Right lobe of liver (tissue), 6 donors: Measurements from ENCODE around the gene LUZP1. TPM values are rescaled to one million over a fixed set of nuclear protein-coding genes. Genes with fewer than 3 reads are reported as not detected.

ENCODE experiments used
- ATAC-seq, 4 donors: fragments of 200-7000 bp; cut with Tn5 transposase; one replicate each; pipeline ENCODE4 v1.9.1; 2020; ENCODE audit warnings: mild to moderate bottlenecking in 4 of 4, moderate library complexity in 4 of 4
- DNase-seq, 3 donors: peaks; one replicate each; pipeline ENCODE4 v3.0.0-alpha.2; 2020
- H3K27ac ChIP-seq, 3 donors: fragments of 200-600 bp; one replicate each; pipeline ENCODE4 v1.8.0; 2022
- H3K27me3 ChIP-seq, 2 donors: fragments of 200-600 bp; one replicate each; pipeline ENCODE4 v1.8.0; 2022
- H3K36me3 ChIP-seq, 4 donors: fragments of 200-600 bp; sonication (generic) in 1 of 4; one replicate each; pipeline versions ENCODE4 v1.5.1 to v1.8.0; 2017 to 2022; ENCODE audit warnings: control low read depth in 1 of 4
- H3K4me1 ChIP-seq, 4 donors: fragments of 200-600 bp; sonication (generic) in 1 of 4; one replicate each; pipeline versions ENCODE4 v1.5.1 to v1.8.0; 2017 to 2022; ENCODE audit warnings: control low read depth in 1 of 4
- H3K4me3 ChIP-seq, 3 donors: fragments of 200-600 bp; one replicate each; pipeline ENCODE4 v1.8.0; 2022
- H3K9me3 ChIP-seq, 4 donors: fragments of 200-600 bp; sonication (generic) in 1 of 4; one replicate each; pipeline versions ENCODE4 v1.5.1 to v1.8.0; 2017 to 2022; ENCODE audit warnings: control low read depth in 1 of 4
- CTCF ChIP-seq, 4 donors: fragments of 200-600 bp in 3 of 4; fragments of 450-650 bp in 1 of 4; IDR thresholded peaks; one replicate each; pipeline versions ENCODE4 v1.5.1 to v1.8.0; 2016 to 2022; ENCODE audit warnings: antibody characterized with exemption in 4 of 4, mild to moderate bottlenecking in 2 of 4
- POLR2A ChIP-seq: fragments of 450-650 bp; IDR thresholded peaks from one replicate; pipeline ENCODE4 v1.6.1; 2017; ENCODE audit warnings: antibody characterized with exemption, mild to moderate bottlenecking
- WGBS: methylation state at CpG from one replicate; pipeline ENCODE4 v1.1.6; 2018; ENCODE audit warnings: low coverage, low lambda C conversion rate; ENCODE audit not compliant: insufficient coverage; ENCODE audit errors: missing lambda C conversion rate; 5-methylcytosine and 5-hydroxymethylcytosine counted together
- intact Hi-C, 2 donors: fragments of 100-400 bp; cut with DNase I; formaldehyde crosslinking; loops; one replicate each; pipeline versions ENCODE4 v1.11.2 to v1.14.1; 2022
- total RNA-seq, 6 experiments: library from RNA; depleted of rRNA in 2 of 6; stranded (reverse); fragments of >200 nt in 2 of 6; fragmentation: NEBNext Ultra II Directional in 3 of 6; extraction: Animal tissue kit (Norgen Biotek cat#: 25700) in 3 of 6; gene quantifications; one replicate each; pipeline versions ENCODE4 v1.1.0 to v1.2.4, GENCODE V29; 2016 to 2023
- donor health status: DM: no; HTN: yes; CAD: no.
- donor health status: DM: no; HTN: no; CAD: no.
- donor health status: DM: no; HTN: no; CAD: no.
- donor health status: DM: no; HTN: yes; CAD: no.
- donor health status: DM: no; HTN: yes; CAD: no.

The LUZP1 gene
- total RNA-seq, 6 experiments from 2014 or later: 4.1 to 8.0 (median 6.1) TPM

DNA sequence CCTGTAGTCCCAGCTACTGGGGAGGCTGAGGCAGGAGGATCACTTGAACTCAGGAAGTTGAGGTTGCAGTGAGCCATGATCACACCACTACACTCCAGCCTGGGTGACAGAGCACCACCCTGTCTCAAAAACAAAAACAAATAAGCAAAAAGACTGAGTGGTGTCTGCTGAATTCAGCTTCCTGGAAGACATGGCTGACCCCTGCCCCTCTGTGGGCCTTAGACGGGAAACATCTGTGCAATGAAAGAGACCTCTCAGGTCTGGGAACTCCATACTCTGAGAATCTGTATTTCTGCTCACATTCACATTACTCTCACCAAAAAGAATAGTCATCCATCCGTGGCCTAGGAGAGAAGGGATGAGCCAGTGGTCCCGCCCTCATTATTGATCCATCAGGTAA lies 46.6 kb upstream of the LUZP1 start:
- peaks cover 0 to 14% of the 10 kb centered on the region in 2 donors for H3K27me3 ChIP-seq
- peaks cover 0 to 9% (median 0%) of the 10 kb centered on the region in 4 donors for H3K4me1 ChIP-seq
- no peaks in the 10 kb centered on the region for H3K36me3 ChIP-seq
- 67% methylated on average over 2 of the region's 3 CpGs for WGBS
- ATAC-seq: no peak
- TF ChIP-seq CTCF (IDR thresholded peaks at IDR 0.05) (no peak), POLR2A (no peak)
- intact Hi-C loops: no loop called here
- H3K9me3 ChIP-seq: no peaks in the 10 kb centered on the region
- H3K27ac ChIP-seq: no peak overlapping the region
- no peak overlapping the region for H3K4me3 ChIP-seq
- no peak for DNase-seq

DNA sequence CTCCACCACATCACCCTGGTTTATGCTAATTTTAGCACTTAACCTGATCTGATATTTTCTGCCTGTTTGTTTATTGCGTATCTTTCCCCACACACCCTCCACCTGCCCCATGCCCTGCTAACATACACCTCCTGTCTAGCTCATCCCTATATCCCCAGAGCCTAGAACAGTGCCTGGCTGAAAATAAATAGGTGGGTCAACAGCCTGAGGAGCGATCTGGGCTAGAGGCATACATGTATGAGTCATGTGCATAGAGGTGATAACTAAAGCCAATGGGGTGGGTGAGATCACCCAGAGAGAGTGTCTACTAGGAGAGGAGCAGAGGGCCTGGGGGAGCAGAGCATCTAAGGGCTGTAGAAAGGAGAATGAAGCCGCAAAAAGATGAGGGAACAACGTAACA lies 46.0 kb upstream of the LUZP1 start:
- intact Hi-C loops: no loop called here
- no peaks in the 10 kb centered on the region for H3K36me3 ChIP-seq
- TF ChIP-seq CTCF (IDR thresholded peaks at IDR 0.05): no peak
- no peak for TF ChIP-seq POLR2A
- H3K27me3 ChIP-seq: peaks cover 0 to 14% of the 10 kb centered on the region in 2 donors
- peaks cover 0 to 9% (median 0%) of the 10 kb centered on the region in 4 donors for H3K4me1 ChIP-seq
- H3K4me3 ChIP-seq: no peak overlapping the region
- ATAC-seq: no peak
- DNase-seq: no peak
- no peaks in the 10 kb centered on the region for H3K9me3 ChIP-seq
- no peak overlapping the region for H3K27ac ChIP-seq
- 91% methylated on average over 4 of the region's 4 CpGs for WGBS

DNA sequence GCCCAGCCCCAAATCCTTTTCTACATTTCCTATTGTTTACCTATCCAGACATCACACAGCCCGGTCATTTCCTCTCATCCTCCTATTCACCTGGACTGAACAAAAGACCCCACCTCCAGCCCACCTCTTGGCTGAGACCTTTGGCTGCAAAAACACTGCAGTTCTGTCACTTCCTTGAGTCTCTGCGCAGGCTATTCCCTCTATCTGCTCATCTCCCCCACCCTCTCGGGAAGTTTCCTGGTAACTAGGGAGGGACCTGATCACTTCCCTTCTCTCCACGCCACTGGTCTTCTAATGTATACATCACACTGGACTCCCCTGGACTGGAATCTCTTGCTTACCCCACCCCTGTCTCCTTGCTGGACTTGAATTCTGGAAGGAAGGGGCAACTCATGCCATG lies 43.3 kb upstream of the LUZP1 start:
- DNase-seq (no peak), ATAC-seq (no peak)
- peaks cover 0 to 4% (median 0%) of the 10 kb centered on the region in 4 donors for H3K4me1 ChIP-seq
- no peak overlapping the region for H3K27ac ChIP-seq
- no peak for TF ChIP-seq POLR2A
- no peak for TF ChIP-seq CTCF (IDR thresholded peaks at IDR 0.05)
- intact Hi-C loops: no loop called here
- no peaks in the 10 kb centered on the region for H3K36me3 ChIP-seq
- H3K9me3 ChIP-seq: no peaks in the 10 kb centered on the region
- no peak overlapping the region for H3K4me3 ChIP-seq
- peaks cover 0 to 5% of the 10 kb centered on the region in 2 donors for H3K27me3 ChIP-seq
- 67% methylated on average over 4 of the region's 4 CpGs for WGBS

GRCh38 chr1:23210963-23211362 lies 42.3 kb upstream of the LUZP1 start:
- no peaks in the 10 kb centered on the region for H3K27me3 ChIP-seq

More at GRCh38 chr1:23210963-23211362, 42.3 kb upstream of the LUZP1 start:
- TF ChIP-seq CTCF (IDR thresholded peaks at IDR 0.05): no peak
- TF ChIP-seq POLR2A: no peak
- DNase-seq (no peak), ATAC-seq (no peak)
- intact Hi-C loops: no loop called here
- 28% methylated on average over 2 of the region's 2 CpGs for WGBS
- Histone ChIP-seq H3K4me1 (no peaks in the 10 kb centered on the region), H3K4me3 (no peak overlapping the region), H3K9me3 (no peaks in the 10 kb centered on the region), H3K27ac (no peak overlapping the region), H3K36me3 (no peaks in the 10 kb centered on the region)
